GM06990 (cell line): ENCODE results near the gene SLC46A3.

Experiments used
- DNase-seq: peaks from one replicate; pipeline ENCODE4 v3.0.0-alpha.2; 2011; ENCODE audit not compliant: insufficient read length; ENCODE audit errors: extremely low read depth
- H3K27me3 ChIP-seq: replicated peaks from 2 replicates; pipeline ENCODE4 v1.6.0; 2011; ENCODE audit warnings: low read length; ENCODE audit not compliant: control insufficient read depth, insufficient read depth
- H3K36me3 ChIP-seq: 2 replicates; pipeline ENCODE4 v1.5.1; 2011; ENCODE audit warnings: low read length; ENCODE audit not compliant: control insufficient read depth, insufficient read depth
- H3K4me3 ChIP-seq: replicated peaks from 2 replicates; pipeline ENCODE4 v1.5.1; 2011; ENCODE audit warnings: low read depth, mild to moderate bottlenecking, control low read depth, low read length
- TF ChIP-seq, protein P1 (sequence below): IDR thresholded peaks from 2 replicates; pipeline ENCODE4 v1.5.1; 2011; ENCODE audit warnings: low read length, control low read depth, mild to moderate bottlenecking, inconsistent platforms; ENCODE audit not compliant: insufficient read depth, poor library complexity, severe bottlenecking

SLC46A3 gene, protein sequence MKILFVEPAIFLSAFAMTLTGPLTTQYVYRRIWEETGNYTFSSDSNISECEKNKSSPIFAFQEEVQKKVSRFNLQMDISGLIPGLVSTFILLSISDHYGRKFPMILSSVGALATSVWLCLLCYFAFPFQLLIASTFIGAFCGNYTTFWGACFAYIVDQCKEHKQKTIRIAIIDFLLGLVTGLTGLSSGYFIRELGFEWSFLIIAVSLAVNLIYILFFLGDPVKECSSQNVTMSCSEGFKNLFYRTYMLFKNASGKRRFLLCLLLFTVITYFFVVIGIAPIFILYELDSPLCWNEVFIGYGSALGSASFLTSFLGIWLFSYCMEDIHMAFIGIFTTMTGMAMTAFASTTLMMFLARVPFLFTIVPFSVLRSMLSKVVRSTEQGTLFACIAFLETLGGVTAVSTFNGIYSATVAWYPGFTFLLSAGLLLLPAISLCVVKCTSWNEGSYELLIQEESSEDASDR

DNA sequence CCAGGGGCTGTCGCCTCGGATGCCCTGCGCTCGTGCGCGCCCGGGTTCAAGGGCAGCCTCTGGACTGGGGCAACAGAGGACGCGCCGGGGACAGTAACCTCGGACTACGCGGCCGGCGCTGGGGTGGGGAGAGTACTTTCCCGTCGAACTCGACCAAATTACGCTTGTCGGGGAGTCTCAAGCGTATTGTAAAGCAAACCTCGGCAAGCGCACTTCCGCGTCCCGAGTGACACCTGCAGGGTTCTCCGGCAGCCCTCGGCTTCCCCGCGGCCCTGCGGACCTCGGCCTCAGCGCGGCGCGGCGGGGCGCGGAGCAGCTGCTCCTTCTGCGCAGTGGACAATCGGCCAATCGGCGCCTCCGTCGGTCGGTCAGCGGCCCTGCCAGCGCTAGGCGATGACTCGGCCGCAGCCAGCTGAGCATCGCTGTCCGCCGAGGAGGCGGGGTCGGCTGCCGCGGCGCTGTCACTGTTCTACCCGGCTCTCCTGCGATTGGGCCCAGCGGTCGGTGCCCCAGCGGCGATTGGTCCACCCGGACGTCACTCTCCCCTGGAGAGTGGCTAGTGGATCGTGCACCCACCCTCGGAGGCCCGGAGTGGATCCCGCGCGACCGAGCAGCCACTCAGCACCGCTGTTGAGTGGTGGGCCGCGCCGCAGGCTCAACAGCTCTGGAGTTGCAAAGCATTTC is at the start of gene SLC46A3:
SLC46A3 (minus strand) TSS at position 428 of the 684 bp plus-strand sequence. CDS start 972 bp downstream, outside the sequence.
- Histone ChIP-seq H3K36me3 (no peaks in the 10 kb centered on the region), H3K27me3 (no peaks in the 10 kb centered on the region), H3K4me3 (peak within 1 kb of the TSS; percentile 84)
- TF ChIP-seq, protein P1, sequence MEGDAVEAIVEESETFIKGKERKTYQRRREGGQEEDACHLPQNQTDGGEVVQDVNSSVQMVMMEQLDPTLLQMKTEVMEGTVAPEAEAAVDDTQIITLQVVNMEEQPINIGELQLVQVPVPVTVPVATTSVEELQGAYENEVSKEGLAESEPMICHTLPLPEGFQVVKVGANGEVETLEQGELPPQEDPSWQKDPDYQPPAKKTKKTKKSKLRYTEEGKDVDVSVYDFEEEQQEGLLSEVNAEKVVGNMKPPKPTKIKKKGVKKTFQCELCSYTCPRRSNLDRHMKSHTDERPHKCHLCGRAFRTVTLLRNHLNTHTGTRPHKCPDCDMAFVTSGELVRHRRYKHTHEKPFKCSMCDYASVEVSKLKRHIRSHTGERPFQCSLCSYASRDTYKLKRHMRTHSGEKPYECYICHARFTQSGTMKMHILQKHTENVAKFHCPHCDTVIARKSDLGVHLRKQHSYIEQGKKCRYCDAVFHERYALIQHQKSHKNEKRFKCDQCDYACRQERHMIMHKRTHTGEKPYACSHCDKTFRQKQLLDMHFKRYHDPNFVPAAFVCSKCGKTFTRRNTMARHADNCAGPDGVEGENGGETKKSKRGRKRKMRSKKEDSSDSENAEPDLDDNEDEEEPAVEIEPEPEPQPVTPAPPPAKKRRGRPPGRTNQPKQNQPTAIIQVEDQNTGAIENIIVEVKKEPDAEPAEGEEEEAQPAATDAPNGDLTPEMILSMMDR: peak; percentile 8
- DNase-seq: peak; percentile 99

DNA sequence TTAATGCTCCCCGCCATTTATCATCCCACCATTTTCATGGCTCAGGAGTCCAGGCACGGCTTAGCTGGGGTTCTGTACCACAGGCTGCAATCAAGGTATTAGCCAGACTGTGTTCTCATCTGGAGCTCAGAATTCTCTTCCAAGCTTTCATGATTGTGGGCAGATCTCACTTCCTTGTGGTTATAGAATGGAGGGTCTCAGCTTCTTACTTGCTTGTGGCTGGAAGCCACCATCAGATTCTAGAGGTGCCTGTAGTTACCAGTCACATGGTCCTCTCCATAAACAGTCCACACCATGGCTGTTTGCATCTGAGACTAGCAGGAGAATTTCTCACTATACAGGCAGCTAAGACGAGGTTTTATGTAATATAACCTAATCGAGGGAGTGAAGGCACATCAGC is 45.1 kb upstream of the SLC46A3 start:
- TF ChIP-seq, protein P1: no peak
- no peak for DNase-seq
- no peaks in the 10 kb centered on the region for H3K27me3 ChIP-seq

DNA sequence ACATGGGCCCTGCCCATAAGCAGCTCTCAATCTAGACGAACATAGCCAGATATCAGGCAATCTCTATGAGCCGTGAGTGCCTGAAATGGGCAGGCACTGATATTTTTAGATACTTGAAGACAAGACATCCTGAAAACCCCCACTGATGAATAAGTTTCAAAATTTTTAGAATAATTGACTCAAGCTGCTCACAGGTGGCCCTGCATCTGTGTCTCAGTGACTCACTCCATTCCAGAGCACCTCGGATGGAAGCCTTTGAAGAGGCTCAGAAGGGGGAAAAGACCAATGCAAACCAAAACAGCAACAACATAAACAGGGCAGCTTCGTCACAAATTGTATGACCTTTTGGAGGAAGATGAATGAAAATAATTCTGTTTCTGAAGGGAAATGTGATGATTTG is 42.8 kb upstream of the SLC46A3 start:
- no peaks in the 10 kb centered on the region for H3K27me3 ChIP-seq
- DNase-seq: no peak

More for the DNA sequence above, 45.1 kb upstream of the SLC46A3 start:
- no peak overlapping the region for H3K4me3 ChIP-seq
- H3K36me3 ChIP-seq: no peaks in the 10 kb centered on the region

DNA sequence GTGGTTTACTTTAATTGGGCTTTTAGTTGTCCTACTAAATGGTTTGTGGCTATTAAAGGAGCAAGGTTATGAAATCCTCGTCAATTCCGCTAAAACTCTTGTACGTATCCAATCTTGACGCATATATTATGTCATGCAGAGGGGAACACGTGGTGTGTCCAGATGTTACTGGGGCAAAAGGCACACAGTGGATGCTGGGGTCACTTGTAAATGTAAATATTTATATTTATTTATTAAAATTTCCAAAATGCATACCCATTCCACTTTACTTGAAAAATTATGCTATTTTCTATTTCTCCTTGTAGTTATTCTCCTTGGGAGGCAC is 36.7 kb upstream of the SLC46A3 start:
- no peaks in the 10 kb centered on the region for H3K36me3 ChIP-seq
- H3K27me3 ChIP-seq: no peaks in the 10 kb centered on the region
- TF ChIP-seq, protein P1: no peak
- H3K4me3 ChIP-seq: no peak overlapping the region
- no peak for DNase-seq

More for the DNA sequence above, 42.8 kb upstream of the SLC46A3 start:
- Histone ChIP-seq H3K36me3 (no peaks in the 10 kb centered on the region), H3K4me3 (no peak overlapping the region)
- TF ChIP-seq, protein P1: no peak

DNA sequence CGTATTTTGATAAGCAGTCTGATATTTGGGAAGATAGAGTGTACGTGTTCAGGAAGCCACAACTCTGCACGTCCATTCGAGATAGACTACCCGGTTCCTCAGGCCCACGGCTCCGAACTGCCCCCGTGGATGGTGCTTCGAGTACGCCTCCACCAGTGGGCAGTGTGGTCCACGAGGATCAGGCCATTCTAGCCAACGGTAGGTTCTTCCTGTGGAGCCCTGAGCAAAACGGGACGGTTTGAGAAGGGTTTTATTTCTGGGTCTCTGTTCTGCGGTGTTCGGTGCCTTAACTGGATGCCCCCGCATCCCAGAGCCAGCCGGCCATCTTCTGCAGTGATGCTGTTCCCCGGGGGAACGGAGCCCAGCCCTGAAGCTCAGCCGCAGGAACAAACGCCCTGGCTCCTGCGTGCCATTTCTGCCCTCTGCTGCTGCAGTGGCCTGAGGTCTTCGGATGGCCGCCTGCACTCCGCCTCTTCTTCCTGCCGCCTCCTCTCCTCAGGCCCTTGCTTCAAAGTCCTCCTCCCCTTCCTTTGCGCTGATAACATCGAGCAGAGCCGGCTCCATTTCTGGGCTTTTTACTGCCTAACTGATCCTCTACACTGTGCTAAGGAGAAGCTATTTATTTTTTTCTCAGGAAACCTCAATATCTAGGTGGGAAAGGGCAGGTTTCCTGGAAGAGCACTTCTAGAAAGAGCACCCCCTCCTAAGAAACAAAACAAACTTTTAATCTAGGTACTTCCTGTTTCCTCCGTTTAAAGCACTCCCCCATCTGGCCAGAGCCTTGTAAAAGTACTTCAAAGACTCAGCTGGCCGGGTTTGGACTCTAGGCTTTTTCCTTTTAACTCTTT is 36.2 kb upstream of the SLC46A3 start:
- Histone ChIP-seq H3K4me3 (no peak overlapping the region), H3K36me3 (no peaks in the 10 kb centered on the region), H3K27me3 (no peaks in the 10 kb centered on the region)
- DNase-seq: peak; percentile 9
- TF ChIP-seq, protein P1: peak; percentile 26
